BLaER1 treated with 17β-estradiol and CSF1 and Interleukin-3, amounts not matched to agents 10 nM and 100 nM (cell line): ENCODE data around the gene GPN3.
"Not testable (repeated sequence)": the region's sequence is repeated elsewhere in the genome, so short reads cannot be mapped to it uniquely, and the experiment has no call there.

ENCODE experiments used
- H3K27ac ChIP-seq, 11 experiments: shearing (Covaris generic); formaldehyde crosslinking; 2 replicates each; pipeline ENCODE4 v1.8.1; 2022
- H3K27me3 ChIP-seq, 11 experiments: shearing (Covaris generic); formaldehyde crosslinking; 2 replicates each; pipeline ENCODE4 v1.8.1; 2022
- H3K36me3 ChIP-seq, 11 experiments: shearing (Covaris generic); formaldehyde crosslinking; 2 replicates each; pipeline ENCODE4 v1.8.1; 2022
- H3K4me1 ChIP-seq, 10 experiments: shearing (Covaris generic); formaldehyde crosslinking; 2 replicates each; pipeline ENCODE4 v1.8.1; 2022
- H3K4me2 ChIP-seq, 11 experiments: shearing (Covaris generic); formaldehyde crosslinking; 2 replicates each; pipeline ENCODE4 v1.8.1; 2022
- H3K4me3 ChIP-seq, 10 experiments: shearing (Covaris generic); formaldehyde crosslinking; 2 replicates each; pipeline ENCODE4 v1.8.1; 2022
- H3K9ac ChIP-seq, 11 experiments: shearing (Covaris generic); formaldehyde crosslinking; 2 replicates each; pipeline ENCODE4 v1.8.1; 2022
- H3K9me3 ChIP-seq, 11 experiments: shearing (Covaris generic); formaldehyde crosslinking; replicated peaks in 1 of 11; 2 replicates each; pipeline ENCODE4 v1.8.1; 2022
- H4K20me1 ChIP-seq, 11 experiments: shearing (Covaris generic); formaldehyde crosslinking; 2 replicates each; pipeline ENCODE4 v1.8.1; 2022
- Cebpa-rat ChIP-seq, 11 experiments: shearing (Covaris generic); IDR thresholded peaks; 2 replicates each; pipeline ENCODE4 v1.8.1; 2022

The GPN3 gene

GRCh38 chr12:110458756-110459155 lies 9.3 kb downstream of the GPN3 start:
- Histone ChIP-seq H3K27me3 (no peaks in the 10 kb centered on the region), H3K4me3 (no peak overlapping the region), H3K9ac (peak overlapping the region in 6 of 11 experiments; percentile 0 to 85 (median 48); a peak in 8 of 22 replicates), H3K27ac (peak overlapping the region; percentile 91 to 99 (median 96); a peak in 21 of 22 replicates), H4K20me1 (no peaks in the 10 kb centered on the region), H3K4me2 (peak overlapping the region in 7 of 11 experiments; percentile 72 to 94 (median 88); a peak in 13 of 22 replicates), H3K9me3 (no peaks in the 10 kb centered on the region), H3K36me3 (peaks cover 64 to 92% (median 87%) of the 10 kb centered on the region in 11 experiments), H3K4me1 (peaks cover 35 to 77% (median 62%) of the 10 kb centered on the region in 10 experiments)
- no peak for TF ChIP-seq Cebpa-rat (IDR thresholded peaks at IDR 0.05)

DNA sequence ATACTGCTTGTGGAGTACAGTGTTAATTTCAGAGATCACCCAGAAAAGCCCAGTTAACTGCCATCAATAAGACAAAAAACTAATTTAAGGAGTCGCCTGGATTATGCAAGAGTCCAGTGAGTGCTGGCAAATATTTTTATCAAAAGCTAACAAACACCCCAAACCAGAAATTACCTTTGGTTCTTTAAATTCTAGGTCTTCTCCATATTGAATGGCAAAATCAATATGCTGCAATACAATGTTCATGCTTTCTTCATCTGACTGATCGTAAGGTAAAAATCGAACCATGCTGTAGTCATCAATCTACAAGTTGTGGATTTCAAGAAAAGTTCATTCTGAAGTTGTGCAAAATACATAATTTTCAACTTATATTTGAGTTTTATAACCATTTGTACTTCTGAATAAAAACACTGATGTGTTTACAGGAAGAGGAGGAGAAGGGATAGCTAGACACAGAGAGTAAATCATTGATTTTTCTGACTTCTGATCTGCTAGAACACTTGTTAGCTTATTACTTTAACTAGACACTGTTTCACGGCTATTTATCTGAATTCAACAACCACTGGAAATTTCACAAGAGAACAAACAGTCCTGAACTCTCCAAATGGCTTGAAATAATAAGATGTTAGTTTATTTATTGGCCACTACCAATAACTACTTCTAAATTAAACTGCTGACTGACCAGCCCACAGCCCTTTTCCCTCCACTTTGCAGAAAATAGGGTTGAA lies 14.3 kb downstream of the GPN3 start:
- H3K27me3 ChIP-seq: no peaks in the 10 kb centered on the region
- no peaks in the 10 kb centered on the region for H3K9me3 ChIP-seq
- H3K27ac ChIP-seq: peak overlapping the region in 10 of 11 experiments; percentile 91 to 99 (median 96); a peak in 20 of 22 replicates
- peak overlapping the region in 6 of 11 experiments; percentile 78 to 95 (median 91); a peak in 10 of 22 replicates for H3K4me2 ChIP-seq
- H3K4me1 ChIP-seq: peaks cover 41 to 83% (median 76%) of the 10 kb centered on the region in 10 experiments
- peaks cover 0 to 8% (median 2%) of the 10 kb centered on the region in 11 experiments; a peak in 8 of 22 replicates for H4K20me1 ChIP-seq
- no peak for TF ChIP-seq Cebpa-rat (IDR thresholded peaks at IDR 0.05)
- H3K9ac ChIP-seq: peak overlapping the region in 5 of 11 experiments; percentile 8 to 83 (median 81); a peak in 6 of 22 replicates
- H3K4me3 ChIP-seq: no peak overlapping the region
- H3K36me3 ChIP-seq: peaks cover 31 to 76% (median 68%) of the 10 kb centered on the region in 11 experiments

- H4K20me1 ChIP-seq: peaks cover 19 to 33% (median 26%) of the 10 kb centered on the region in 11 experiments; a peak in 20 of 22 replicates
- H3K36me3 ChIP-seq: peaks cover 32 to 82% (median 73%) of the 10 kb centered on the region in 11 experiments
- peak overlapping the region in 10 of 11 experiments; percentile 59 to 88 (median 70); a peak in 19 of 22 replicates for H3K4me2 ChIP-seq
- peak overlapping the region; percentile 48 to 100 (median 99) for H3K27ac ChIP-seq
- TF ChIP-seq Cebpa-rat (IDR thresholded peaks at IDR 0.05): no peak
- H3K9ac ChIP-seq: peak overlapping the region; percentile 42 to 100 (median 98); a peak in 19 of 22 replicates
- H3K4me1 ChIP-seq: peaks cover 36 to 86% (median 76%) of the 10 kb centered on the region in 10 experiments
- H3K4me3 ChIP-seq: peak overlapping the region in 2 of 10 experiments; percentile 78 to 87; a peak in 2 of 20 replicates
- H3K9me3 ChIP-seq: no peaks in the 10 kb centered on the region
- no peaks in the 10 kb centered on the region for H3K27me3 ChIP-seq
Measured at GRCh38 chr12:110451263-110451662, 16.8 kb downstream of the GPN3 start.

DNA sequence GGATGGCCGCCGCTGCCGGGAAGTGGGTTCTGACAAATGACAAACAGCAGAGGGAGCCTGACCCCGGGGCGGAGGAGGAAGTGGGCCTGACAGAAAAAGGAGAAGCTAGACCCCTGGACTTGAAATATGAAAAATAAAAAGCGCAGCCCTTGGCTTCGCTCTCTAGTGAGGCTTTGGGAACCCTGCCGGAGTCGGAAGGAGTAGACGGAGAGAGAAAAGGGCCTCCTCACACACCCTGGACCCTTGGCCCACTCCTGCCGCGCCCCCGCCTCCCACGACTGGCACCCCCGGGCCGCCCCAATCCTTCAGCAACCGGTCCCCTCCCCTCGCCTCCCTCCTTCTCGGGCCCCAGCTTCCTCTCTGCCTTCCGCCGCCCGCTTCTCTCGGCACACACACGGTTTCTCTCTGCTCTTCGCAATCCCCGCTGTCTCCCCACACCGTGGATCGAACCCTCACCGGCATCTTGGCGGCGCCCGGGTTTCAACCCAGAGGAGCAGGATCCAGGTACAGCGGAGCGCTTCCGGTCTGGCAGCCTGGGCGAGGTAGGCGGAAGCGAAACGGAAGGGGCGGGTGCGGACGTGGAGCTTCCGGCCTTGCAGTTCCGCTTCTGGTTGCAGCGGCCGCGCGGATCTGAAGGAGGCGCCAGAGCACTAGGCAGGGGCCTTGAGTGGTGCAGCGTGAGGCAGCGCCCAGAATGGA lies 18.1 kb downstream of the GPN3 start, which contains the start of gene ARPC3:
Gene ARPC3 (minus strand): TSS at position 539 of the 699 bp plus-strand sequence. CDS start 77 bp downstream, at position 462.
- H3K27ac ChIP-seq: peak within 1 kb of the TSS; percentile 96 to 100 (median 99)
- peaks cover 23 to 86% (median 65%) of the 10 kb centered on the region in 10 experiments for H3K4me1 ChIP-seq
- H4K20me1 ChIP-seq: peaks cover 32 to 46% (median 40%) of the 10 kb centered on the region in 11 experiments; a peak in 20 of 22 replicates
- TF ChIP-seq Cebpa-rat (IDR thresholded peaks at IDR 0.05): no peak
- H3K9ac ChIP-seq: peak within 1 kb of the TSS; percentile 94 to 100 (median 98)
- peak within 1 kb of the TSS; percentile 88 to 99 (median 94) for H3K4me2 ChIP-seq
- no peaks in the 10 kb centered on the region for H3K9me3 ChIP-seq
- peaks cover 46 to 86% (median 79%) of the 10 kb centered on the region in 11 experiments for H3K36me3 ChIP-seq
- H3K27me3 ChIP-seq: no peaks in the 10 kb centered on the region
- peak within 1 kb of the TSS; percentile 75 to 91 (median 79) for H3K4me3 ChIP-seq

DNA sequence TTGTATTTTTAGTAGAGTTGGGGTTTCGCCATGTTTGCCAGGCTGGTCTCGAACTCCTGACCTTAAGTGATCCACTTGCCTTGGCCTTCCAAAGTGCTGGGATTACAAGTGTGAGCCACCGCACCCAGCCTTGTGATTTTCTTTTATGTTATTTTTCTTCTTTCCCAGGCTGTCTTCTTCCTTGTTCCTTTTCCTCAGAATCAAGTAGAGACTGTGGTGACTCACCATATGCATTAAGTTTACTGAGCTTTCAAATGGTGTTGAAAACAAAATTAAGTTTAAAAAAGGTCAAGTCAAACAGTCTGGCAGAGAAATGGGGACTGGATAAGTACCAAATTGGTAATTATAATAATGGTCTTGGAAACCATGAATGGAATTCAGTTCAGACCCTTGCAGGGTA lies 23.6 kb downstream of the GPN3 start:
- H3K9ac ChIP-seq: no peak overlapping the region
- no peak overlapping the region for H3K4me3 ChIP-seq
- no peaks in the 10 kb centered on the region for H3K27me3 ChIP-seq
- H3K4me2 ChIP-seq: peak overlapping the region in 2 of 11 experiments; percentile 96 to 99; a peak in 4 of 22 replicates
- peaks cover 16 to 56% (median 29%) of the 10 kb centered on the region in 10 experiments for H3K4me1 ChIP-seq
- TF ChIP-seq Cebpa-rat (IDR thresholded peaks at IDR 0.05): no peak
- peaks cover 58 to 99% (median 90%) of the 10 kb centered on the region in 11 experiments; a peak in 20 of 22 replicates for H4K20me1 ChIP-seq
- H3K27ac ChIP-seq: 0 out of 22 replicates have a peak overlapping the region, but pooled peaks of 1 of the 11 experiments have one; percentile 7
- peaks cover 76 to 99% (median 96%) of the 10 kb centered on the region in 11 experiments for H3K36me3 ChIP-seq
- H3K9me3 ChIP-seq: no peaks in the 10 kb centered on the region

DNA sequence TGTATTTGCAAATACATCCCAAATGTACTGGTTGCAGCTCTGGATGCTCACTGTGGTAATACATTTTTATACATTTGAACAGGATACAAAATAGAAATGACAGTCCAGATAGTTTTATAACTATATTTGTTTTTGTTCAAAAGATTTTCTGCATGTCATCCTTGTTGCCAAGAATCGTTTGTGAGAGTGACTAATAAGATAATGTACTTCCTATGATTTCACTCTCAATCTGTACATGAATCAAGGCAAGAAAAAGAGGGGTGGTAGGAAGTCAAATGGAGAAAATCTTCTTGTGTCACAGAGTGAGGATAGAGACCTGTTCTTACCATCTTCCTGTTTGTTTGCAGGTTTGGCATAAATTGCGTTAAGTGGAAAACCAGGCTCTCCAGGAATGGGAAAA lies 31.8 kb downstream of the GPN3 start:
- no peak overlapping the region for H3K4me2 ChIP-seq
- H3K27ac ChIP-seq: no peak overlapping the region

DNA sequence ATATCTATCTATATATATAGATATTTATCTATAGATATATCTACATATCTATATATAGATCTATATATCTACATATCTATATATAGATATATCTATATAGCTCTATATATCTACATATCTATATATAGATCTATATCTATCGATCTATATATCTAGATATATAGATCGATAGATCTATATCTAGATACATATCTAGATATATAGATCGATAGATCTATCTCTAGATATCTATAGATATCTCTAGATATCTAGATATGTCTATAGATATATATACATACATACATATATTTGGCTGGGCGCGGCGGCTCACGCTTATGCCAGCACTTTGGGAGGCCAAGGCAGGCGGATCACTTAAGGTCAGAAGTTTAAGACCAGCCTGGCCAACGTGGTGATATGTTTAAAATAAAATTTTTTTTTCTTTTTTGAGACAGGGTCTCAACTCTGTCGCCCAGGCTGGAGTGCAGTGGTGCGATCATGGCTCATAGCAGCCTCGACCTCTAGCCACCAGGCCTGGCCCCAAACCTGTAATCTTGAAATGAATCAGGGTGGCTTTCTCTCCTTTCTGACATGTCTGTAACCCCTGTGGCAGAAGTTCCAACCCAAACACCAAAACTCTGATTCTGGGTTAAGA lies 36.0 kb downstream of the GPN3 start:
- H3K27ac ChIP-seq: peak overlapping the region in 5 of 11 experiments; percentile 67 to 78 (median 70); a peak in 7 of 22 replicates
- H3K9ac ChIP-seq: peak overlapping the region; percentile 73 to 83 (median 80); a peak in 17 of 22 replicates
- no peaks in the 10 kb centered on the region for H3K9me3 ChIP-seq
- peaks cover 23 to 38% (median 35%) of the 10 kb centered on the region in 11 experiments for H3K36me3 ChIP-seq
- no peaks in the 10 kb centered on the region for H3K27me3 ChIP-seq
- no peak for TF ChIP-seq Cebpa-rat (IDR thresholded peaks at IDR 0.05)
- peak overlapping the region in 8 of 11 experiments; percentile 31 to 57 (median 46); a peak in 6 of 22 replicates for H3K4me2 ChIP-seq
- H3K4me1 ChIP-seq: peaks cover 0 to 4% (median 3%) of the 10 kb centered on the region in 10 experiments; a peak in 4 of 20 replicates
- peak overlapping the region; percentile 57 to 72 (median 63); a peak in 17 of 20 replicates for H3K4me3 ChIP-seq
- peaks cover 0 to 34% (median 5%) of the 10 kb centered on the region in 11 experiments; a peak in 6 of 22 replicates for H4K20me1 ChIP-seq

More for the DNA sequence above, 31.8 kb downstream of the GPN3 start:
- no peaks in the 10 kb centered on the region for H3K27me3 ChIP-seq
- H3K4me1 ChIP-seq: peaks cover 0 to under 1% (median 0%) of the 10 kb centered on the region in 10 experiments; a peak in 1 of 20 replicates
- H3K4me3 ChIP-seq: no peak overlapping the region
- no peak overlapping the region for H3K9ac ChIP-seq
- peaks cover 4 to 75% (median 33%) of the 10 kb centered on the region in 11 experiments; a peak in 16 of 22 replicates for H4K20me1 ChIP-seq
- H3K36me3 ChIP-seq: peaks cover 65 to 79% (median 77%) of the 10 kb centered on the region in 11 experiments
- H3K9me3 ChIP-seq: no peaks in the 10 kb centered on the region
- no peak for TF ChIP-seq Cebpa-rat (IDR thresholded peaks at IDR 0.05)

GRCh38 chr12:110429676-110430075 lies 38.4 kb downstream of the GPN3 start:
- not testable (repeated sequence) for H3K9me3 ChIP-seq, H3K27me3 ChIP-seq, H3K27ac ChIP-seq, H3K4me1 ChIP-seq, H3K4me3 ChIP-seq, H3K9ac ChIP-seq, H3K4me2 ChIP-seq
- peaks cover 0 to 16% (median 0%) of the 10 kb centered on the region in 11 experiments; a peak in 1 of 22 replicates for H4K20me1 ChIP-seq
- peaks cover 6 to 14% (median 11%) of the 10 kb centered on the region in 11 experiments for H3K36me3 ChIP-seq
